KBM-7 (cell line): ENCODE measurements around the gene RPA3.
"Not testable (repeated sequence)": the region's sequence is repeated elsewhere in the genome, so short reads cannot be mapped to it uniquely, and the experiment has no call there.

Experiments
- DNase-seq: peaks from one replicate; pipeline ENCODE4 v3.0.0-alpha.2; 2015
- in situ Hi-C: fragments of 300-500 bp; cut with MboI; formaldehyde crosslinking; loops from 2 replicates; pipeline ENCODE4 v1.14.3; 2020; ENCODE audit warnings: low sequenced_read_pairs, low pct_unique_long_range_greater_than_20kb, mixed read lengths

RPA3 gene

GRCh38 chr7:7668706-7669105 lies 49.7 kb downstream of the RPA3 start:
- in situ Hi-C loops = loop anchor here (25.0 kb wide), 1 partner anchor 544 kb away; no protein-coding TSS in a partner anchor
- DNase-seq = no peak

- DNase-seq = no peak
- in situ Hi-C loops = loop anchor here (25.0 kb wide), 1 partner anchor 545 kb away; no protein-coding TSS in a partner anchor
These were observed 51.2 kb downstream of the RPA3 start for GRCh38 chr7:7667187-7667586.

- in situ Hi-C loops = loop anchor here (25.0 kb wide), 1 partner anchor 547 kb away; no protein-coding TSS in a partner anchor
- no peak for DNase-seq
These were observed 53.4 kb downstream of the RPA3 start for GRCh38 chr7:7665031-7665430.

- in situ Hi-C loops = loop anchor here (25.0 kb wide), 1 partner anchor 548 kb away; no protein-coding TSS in a partner anchor
- DNase-seq = no peak
These were observed 54.1 kb downstream of the RPA3 start for GRCh38 chr7:7664291-7664690.

- no peak for DNase-seq
- in situ Hi-C loops = loop anchor here (25.0 kb wide), 1 partner anchor 550 kb away; no protein-coding TSS in a partner anchor
These were observed 55.9 kb downstream of the RPA3 start for GRCh38 chr7:7662527-7662926.

GRCh38 chr7:7656459-7656858 lies 61.9 kb downstream of the RPA3 start:
- in situ Hi-C loops = loop anchor here (25.0 kb wide), 1 partner anchor 556 kb away; no protein-coding TSS in a partner anchor
- not testable (repeated sequence) for DNase-seq

- in situ Hi-C loops = loop anchor here (25.0 kb wide), 1 partner anchor 557 kb away; no protein-coding TSS in a partner anchor
- DNase-seq = no peak
These were observed 63.3 kb downstream of the RPA3 start for GRCh38 chr7:7654964-7655715.

GRCh38 chr7:7653593-7654187 lies 64.7 kb downstream of the RPA3 start:
- in situ Hi-C loops = loop anchor here (25.0 kb wide), 1 partner anchor 559 kb away; no protein-coding TSS in a partner anchor
- peak; percentile 60 for DNase-seq

GRCh38 chr7:7652798-7653540 lies 65.4 kb downstream of the RPA3 start:
- no peak for DNase-seq
- in situ Hi-C loops = loop anchor here (25.0 kb wide), 1 partner anchor 559 kb away; no protein-coding TSS in a partner anchor

GRCh38 chr7:7651479-7651878 lies 66.9 kb downstream of the RPA3 start:
- in situ Hi-C loops = loop anchor here (25.0 kb wide), 1 partner anchor 561 kb away; no protein-coding TSS in a partner anchor
- no peak for DNase-seq

- in situ Hi-C loops = loop anchor here (25.0 kb wide), 1 partner anchor 562 kb away; no protein-coding TSS in a partner anchor
These were observed 67.7 kb downstream of the RPA3 start for GRCh38 chr7:7650682-7651206.

GRCh38 chr7:7647495-7648036 lies 70.8 kb downstream of the RPA3 start:
- in situ Hi-C loops = no loop called here
- DNase-seq = no peak

More at GRCh38 chr7:7650682-7651206, 67.7 kb downstream of the RPA3 start:
- DNase-seq = no peak

GRCh38 chr7:7642081-7642480 lies 76.3 kb downstream of the RPA3 start:
- DNase-seq = peak; percentile 4
- in situ Hi-C loops = no loop called here

GRCh38 chr7:7641129-7641663 lies 77.2 kb downstream of the RPA3 start:
- DNase-seq = no peak
- in situ Hi-C loops = no loop called here

- in situ Hi-C loops = no loop called here
These were observed 77.9 kb downstream of the RPA3 start, which contains the start of gene UMAD1 for GRCh38 chr7:7640221-7641128. Gene UMAD1, plus strand, starts transcription at chr7:7640752. Its CDS starts 32,620 bp downstream, at chr7:7673372.

GRCh38 chr7:7639847-7640220 lies 78.6 kb downstream of the RPA3 start:
- in situ Hi-C loops = no loop called here
- DNase-seq = no peak

More at GRCh38 chr7:7640221-7641128, 77.9 kb downstream of the RPA3 start, which contains the start of gene UMAD1:
- peak; percentile 100 for DNase-seq

GRCh38 chr7:7639421-7639820 lies 79.0 kb downstream of the RPA3 start:
- in situ Hi-C loops = no loop called here
- no peak for DNase-seq
